DOHH2 (cell line): Measurements from ENCODE around the gene METTL8.

ENCODE experiments used
- EZH2phosphoT487 ChIP-seq: fragments of 200-600 bp; sonication (generic); IDR thresholded peaks from 2 replicates; pipeline ENCODE4 v1.6.1; 2017; ENCODE audit warnings: borderline replicate concordance, mild to moderate bottlenecking, antibody characterized with exemption, low read length, moderate library complexity, mixed read lengths
- TF ChIP-seq, protein P1 (sequence below): fragments of 200-600 bp; sonication (generic); IDR thresholded peaks from one replicate; pipeline ENCODE4 v1.5.1; 2014; ENCODE audit warnings: antibody characterized with exemption, mild to moderate bottlenecking, low read depth, low read length; ENCODE audit not compliant: poor library complexity, severe bottlenecking

DNA sequence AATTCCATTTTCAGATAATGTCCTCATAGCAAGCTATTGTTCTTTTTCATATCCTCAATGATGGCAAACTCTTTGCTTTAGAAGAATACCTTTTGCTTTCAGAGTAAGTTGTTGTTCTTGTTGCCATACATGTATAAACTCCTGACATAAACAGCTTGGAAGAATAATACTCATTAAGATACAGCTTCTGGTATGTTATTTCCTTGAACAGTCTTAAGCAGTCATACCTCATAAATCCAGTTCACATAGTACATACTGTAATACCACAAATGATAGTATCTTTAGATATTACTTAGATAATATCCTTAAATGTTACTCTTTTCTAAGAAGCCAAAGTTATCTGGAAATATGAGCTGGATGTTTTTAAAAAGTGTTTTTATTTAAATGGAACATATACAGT, 23.2 kb downstream of the METTL8 start:
- TF ChIP-seq, protein P1, sequence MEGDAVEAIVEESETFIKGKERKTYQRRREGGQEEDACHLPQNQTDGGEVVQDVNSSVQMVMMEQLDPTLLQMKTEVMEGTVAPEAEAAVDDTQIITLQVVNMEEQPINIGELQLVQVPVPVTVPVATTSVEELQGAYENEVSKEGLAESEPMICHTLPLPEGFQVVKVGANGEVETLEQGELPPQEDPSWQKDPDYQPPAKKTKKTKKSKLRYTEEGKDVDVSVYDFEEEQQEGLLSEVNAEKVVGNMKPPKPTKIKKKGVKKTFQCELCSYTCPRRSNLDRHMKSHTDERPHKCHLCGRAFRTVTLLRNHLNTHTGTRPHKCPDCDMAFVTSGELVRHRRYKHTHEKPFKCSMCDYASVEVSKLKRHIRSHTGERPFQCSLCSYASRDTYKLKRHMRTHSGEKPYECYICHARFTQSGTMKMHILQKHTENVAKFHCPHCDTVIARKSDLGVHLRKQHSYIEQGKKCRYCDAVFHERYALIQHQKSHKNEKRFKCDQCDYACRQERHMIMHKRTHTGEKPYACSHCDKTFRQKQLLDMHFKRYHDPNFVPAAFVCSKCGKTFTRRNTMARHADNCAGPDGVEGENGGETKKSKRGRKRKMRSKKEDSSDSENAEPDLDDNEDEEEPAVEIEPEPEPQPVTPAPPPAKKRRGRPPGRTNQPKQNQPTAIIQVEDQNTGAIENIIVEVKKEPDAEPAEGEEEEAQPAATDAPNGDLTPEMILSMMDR, result no peak
- TF ChIP-seq EZH2phosphoT487, result no peak
